Thyroid gland (tissue), 4 donors: ENCODE measurements around the gene KIF1B. TPM values are rescaled to one million over a fixed set of nuclear protein-coding genes. Genes with fewer than 3 reads are reported as not detected.

Source experiments
- DNase-seq, 2 donors: peaks; one replicate each; pipeline ENCODE4 v3.0.0-alpha.2; 2019
- H3K27ac ChIP-seq, 3 donors: fragments of 200-600 bp; sonication (generic); 1 replicate in 2 of 3; 2 replicates in 1 of 3; pipeline ENCODE4 v1.5.1; 2016 to 2019; ENCODE audit warnings: mild to moderate bottlenecking in 1 of 3, moderate library complexity in 1 of 3
- H3K27me3 ChIP-seq: fragments of 200-600 bp; sonication (generic); one replicate; pipeline ENCODE4 v1.5.1; 2019
- H3K36me3 ChIP-seq, 2 donors: fragments of 200-600 bp; sonication (generic); one replicate each; pipeline ENCODE4 v1.5.1; 2016 to 2019
- H3K4me1 ChIP-seq, 2 donors: fragments of 200-600 bp; sonication (generic); one replicate each; pipeline ENCODE4 v1.5.1; 2017 to 2019
- H3K4me3 ChIP-seq, 3 donors: fragments of 200-600 bp; sonication (generic); replicated peaks in 1 of 3; 1 replicate in 2 of 3; 2 replicates in 1 of 3; pipeline ENCODE4 v1.5.1; 2016; ENCODE audit warnings: mild to moderate bottlenecking in 1 of 3
- H3K9me3 ChIP-seq: fragments of 200-600 bp; sonication (generic); one replicate; pipeline ENCODE4 v1.5.1; 2017
- POLR2A ChIP-seq, 2 donors: fragments of 450-650 bp; IDR thresholded peaks; one replicate each; pipeline ENCODE4 v1.6.1; 2017; ENCODE audit warnings: antibody characterized with exemption in 2 of 2, mild to moderate bottlenecking in 2 of 2, moderate library complexity in 1 of 2
- WGBS, 2 donors: methylation state at CpG; one replicate each; pipeline ENCODE4 v1.1.5; 2017; 5-methylcytosine and 5-hydroxymethylcytosine counted together
- intact Hi-C: fragments of 100-400 bp; cut with DNase I; formaldehyde crosslinking; loops from one replicate; pipeline ENCODE4 v1.15.1; 2023
- total RNA-seq, 4 donors: library from RNA; depleted of rRNA; stranded (reverse); fragments of >200 nt; gene quantifications; one replicate each; pipeline ENCODE4 v1.2.3, GENCODE V29; 2016
- TF ChIP-seq, protein P1 (sequence below), 6 experiments: fragments of 200-600 bp in 3 of 6; fragments of 450-650 bp in 3 of 6; sonication (generic) in 3 of 6; IDR thresholded peaks; one replicate each; pipeline ENCODE4 v1.5.1; 2016 to 2019; ENCODE audit warnings: antibody characterized with exemption in 6 of 6, mild to moderate bottlenecking in 2 of 6, inconsistent platforms in 1 of 6, moderate library complexity in 1 of 6

KIF1B gene
- total RNA-seq, 4 donors from 2014 or later = 51.7 to 70.5 (median 53.5) TPM

DNA sequence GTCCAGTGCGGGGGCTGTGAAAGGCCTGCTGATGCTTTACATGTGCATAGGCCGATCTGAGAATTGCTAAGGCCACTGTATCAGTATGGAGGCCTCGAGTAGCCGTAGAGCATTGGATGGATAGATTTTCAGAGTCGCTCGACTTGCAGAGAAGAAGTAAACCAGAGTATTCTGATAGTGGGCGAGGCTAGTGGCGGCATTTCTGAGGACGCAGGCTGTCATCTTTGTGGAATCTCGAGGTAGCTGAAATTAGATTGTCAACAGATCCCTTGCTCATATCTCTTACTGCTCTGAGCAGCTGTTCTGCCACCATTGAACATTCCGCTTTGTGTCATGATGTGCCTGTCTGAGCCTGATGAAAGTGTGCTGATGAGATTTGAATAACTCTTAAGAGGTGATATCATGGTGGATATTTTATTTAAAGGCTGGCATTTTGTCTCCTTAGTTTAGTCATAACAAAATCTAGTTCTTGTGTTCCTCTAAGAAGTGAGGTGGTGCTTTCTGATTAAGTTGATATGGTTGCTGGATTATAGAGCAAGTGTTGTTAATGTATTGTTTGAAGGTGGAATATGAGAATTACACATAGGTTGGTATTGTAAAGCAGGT is 1.5 kb downstream of the KIF1B start:
- Histone ChIP-seq H3K36me3 (no peaks in the 10 kb centered on the region), H3K27me3 (no peaks in the 10 kb centered on the region), H3K4me3 (peak overlapping the region in 1 of 3 donors; percentile 73), H3K27ac (peak overlapping the region; percentile 50 to 95 (median 90)), H3K4me1 (peaks cover 18 to 41% of the 10 kb centered on the region in 2 donors), H3K9me3 (no peaks in the 10 kb centered on the region)
- intact Hi-C loops = loop anchor here (10.0 kb wide), 1 partner anchor 123 kb away; no protein-coding TSS in a partner anchor
- TF ChIP-seq, protein P1, sequence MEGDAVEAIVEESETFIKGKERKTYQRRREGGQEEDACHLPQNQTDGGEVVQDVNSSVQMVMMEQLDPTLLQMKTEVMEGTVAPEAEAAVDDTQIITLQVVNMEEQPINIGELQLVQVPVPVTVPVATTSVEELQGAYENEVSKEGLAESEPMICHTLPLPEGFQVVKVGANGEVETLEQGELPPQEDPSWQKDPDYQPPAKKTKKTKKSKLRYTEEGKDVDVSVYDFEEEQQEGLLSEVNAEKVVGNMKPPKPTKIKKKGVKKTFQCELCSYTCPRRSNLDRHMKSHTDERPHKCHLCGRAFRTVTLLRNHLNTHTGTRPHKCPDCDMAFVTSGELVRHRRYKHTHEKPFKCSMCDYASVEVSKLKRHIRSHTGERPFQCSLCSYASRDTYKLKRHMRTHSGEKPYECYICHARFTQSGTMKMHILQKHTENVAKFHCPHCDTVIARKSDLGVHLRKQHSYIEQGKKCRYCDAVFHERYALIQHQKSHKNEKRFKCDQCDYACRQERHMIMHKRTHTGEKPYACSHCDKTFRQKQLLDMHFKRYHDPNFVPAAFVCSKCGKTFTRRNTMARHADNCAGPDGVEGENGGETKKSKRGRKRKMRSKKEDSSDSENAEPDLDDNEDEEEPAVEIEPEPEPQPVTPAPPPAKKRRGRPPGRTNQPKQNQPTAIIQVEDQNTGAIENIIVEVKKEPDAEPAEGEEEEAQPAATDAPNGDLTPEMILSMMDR (IDR thresholded peaks at IDR 0.05) = no peak
- no peak for TF ChIP-seq POLR2A (IDR thresholded peaks at IDR 0.05)
- DNase-seq = no peak
- WGBS, 2 donors = 27 to 35% methylated on average over 11 of the region's 11 CpGs

DNA sequence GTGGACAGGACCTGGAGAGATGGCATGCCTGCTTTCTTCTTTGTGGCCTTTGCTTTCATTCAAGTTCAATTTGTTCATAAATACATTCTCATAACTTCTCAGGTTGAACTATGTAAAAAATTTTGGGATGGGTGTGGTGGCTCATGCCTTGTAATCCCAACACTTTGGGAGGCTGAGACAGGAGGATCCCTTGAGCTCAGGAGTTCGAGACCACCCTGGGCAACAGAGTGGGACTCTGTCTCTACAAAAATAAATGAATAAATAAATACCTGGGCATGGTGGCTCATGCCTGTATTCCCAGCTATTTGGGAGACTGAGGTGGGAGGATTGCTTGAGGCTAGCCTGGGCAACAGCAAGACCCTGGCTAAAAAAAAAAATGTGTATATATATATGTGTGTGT is 2.1 kb downstream of the KIF1B start:
- TF ChIP-seq POLR2A (IDR thresholded peaks at IDR 0.05) = no peak
- TF ChIP-seq, protein P1 (IDR thresholded peaks at IDR 0.05) = no peak
- Histone ChIP-seq H3K27ac (peak overlapping the region in 2 of 3 donors; percentile 90 to 95), H3K4me1 (peaks cover 18 to 43% of the 10 kb centered on the region in 2 donors), H3K4me3 (no peak overlapping the region), H3K9me3 (no peaks in the 10 kb centered on the region), H3K27me3 (no peaks in the 10 kb centered on the region), H3K36me3 (no peaks in the 10 kb centered on the region)
- no peak for DNase-seq
- WGBS, 2 donors = 100% methylated on average over 1 of the region's 1 CpG
- intact Hi-C loops = loop anchor here (10.0 kb wide), 1 partner anchor 122 kb away; no protein-coding TSS in a partner anchor

DNA sequence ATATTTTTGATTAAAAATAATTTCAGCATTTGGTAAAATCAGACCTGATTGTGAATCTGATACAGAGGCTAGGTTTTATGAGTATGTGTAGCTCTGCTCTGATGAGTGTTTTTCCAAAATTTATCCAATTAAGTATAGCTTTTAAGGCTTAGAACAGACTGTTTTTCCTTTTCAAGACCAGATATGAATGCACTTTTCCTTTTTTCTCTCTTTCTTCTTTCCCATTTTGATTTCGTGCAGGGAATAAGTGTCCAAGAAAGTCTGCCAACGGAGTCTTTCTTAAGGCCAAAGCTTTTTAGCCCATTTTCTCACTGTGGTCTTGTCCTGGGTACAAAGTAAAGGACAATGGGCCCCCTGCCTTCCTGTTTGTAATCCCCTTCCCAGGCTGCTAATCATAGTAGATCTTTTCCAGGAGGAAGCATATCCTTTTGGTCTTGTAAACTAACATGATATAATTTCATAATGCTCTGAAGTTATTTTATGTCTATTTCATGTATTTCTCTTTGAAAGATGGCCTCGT is 2.9 kb downstream of the KIF1B start:
- Histone ChIP-seq H3K27ac (peak overlapping the region in 1 of 3 donors; percentile 64), H3K36me3 (no peaks in the 10 kb centered on the region), H3K4me3 (no peak overlapping the region), H3K9me3 (no peaks in the 10 kb centered on the region), H3K27me3 (no peaks in the 10 kb centered on the region), H3K4me1 (peaks cover 24 to 48% of the 10 kb centered on the region in 2 donors)
- TF ChIP-seq POLR2A (IDR thresholded peaks at IDR 0.05) = no peak
- TF ChIP-seq, protein P1 (IDR thresholded peaks at IDR 0.05) = no peak
- no peak for DNase-seq
- intact Hi-C loops = loop anchor here (10.0 kb wide), 1 partner anchor 122 kb away; no protein-coding TSS in a partner anchor
- WGBS, 2 donors = 59 to 75% methylated on average over 3 of the region's 3 CpGs

DNA sequence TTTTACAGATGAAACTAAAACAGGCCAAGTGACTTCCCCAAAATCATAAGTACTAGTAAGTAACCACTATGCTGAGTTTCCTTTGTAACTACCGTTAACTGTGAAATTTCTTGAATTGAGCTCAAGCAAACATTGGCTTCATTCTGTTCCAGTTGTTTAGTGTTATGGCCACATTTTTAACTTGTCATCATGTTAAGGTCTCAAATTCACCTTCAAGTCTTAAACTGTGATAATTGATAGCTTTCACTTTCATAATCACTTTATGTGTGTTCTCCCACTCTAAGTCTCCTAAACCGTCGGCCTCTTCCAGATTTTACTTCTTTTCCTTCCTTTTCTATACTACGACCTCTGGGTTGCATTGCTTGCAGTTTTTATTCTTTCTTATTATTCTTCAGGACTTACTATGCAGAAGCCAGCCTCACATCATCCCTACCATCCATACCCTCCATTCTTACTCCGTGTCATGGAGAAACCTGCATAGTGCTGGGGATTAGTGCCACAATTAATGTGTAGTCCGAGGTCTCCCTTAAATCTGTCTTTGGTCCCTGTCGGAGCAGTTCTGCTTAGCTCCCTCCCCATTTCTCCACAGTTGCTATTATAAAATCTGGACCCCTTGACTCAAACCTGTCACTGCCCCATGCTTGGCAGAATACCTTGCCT is 5.8 kb downstream of the KIF1B start:
- no peaks in the 10 kb centered on the region for H3K36me3 ChIP-seq
- peaks cover 28 to 54% of the 10 kb centered on the region in 2 donors for H3K4me1 ChIP-seq
- intact Hi-C loops = loop anchor here (10.0 kb wide), 1 partner anchor 119 kb away; no protein-coding TSS in a partner anchor
- H3K9me3 ChIP-seq = no peaks in the 10 kb centered on the region
- WGBS, 2 donors = 70 to 79% methylated on average over 7 of the region's 7 CpGs
- DNase-seq = no peak
- no peak overlapping the region for H3K27ac ChIP-seq
- no peak overlapping the region for H3K4me3 ChIP-seq
- H3K27me3 ChIP-seq = no peaks in the 10 kb centered on the region
- TF ChIP-seq POLR2A (IDR thresholded peaks at IDR 0.05) = no peak
- TF ChIP-seq, protein P1 (IDR thresholded peaks at IDR 0.05) = no peak
